Activated CD4-positive, alpha-beta T cell treated with anti-CD3 and anti-CD28 coated beads, Interleukin-2, amount 50 U/mL, for 16 hours (primary cell): ENCODE results near the gene MBD5.

ENCODE experiments used
- DNase-seq: peaks from one replicate; pipeline ENCODE4 v3.0.0-alpha.2; 2020

The MBD5 gene

GRCh38 chr2:148554459-148555247 is 533.8 kb downstream of the MBD5 start:
- no peak for DNase-seq

GRCh38 chr2:148555622-148556294 is 534.9 kb downstream of the MBD5 start:
- no peak for DNase-seq

- no peak for DNase-seq
Measured at GRCh38 chr2:148557844-148558436, 537.0 kb downstream of the MBD5 start.

DNA sequence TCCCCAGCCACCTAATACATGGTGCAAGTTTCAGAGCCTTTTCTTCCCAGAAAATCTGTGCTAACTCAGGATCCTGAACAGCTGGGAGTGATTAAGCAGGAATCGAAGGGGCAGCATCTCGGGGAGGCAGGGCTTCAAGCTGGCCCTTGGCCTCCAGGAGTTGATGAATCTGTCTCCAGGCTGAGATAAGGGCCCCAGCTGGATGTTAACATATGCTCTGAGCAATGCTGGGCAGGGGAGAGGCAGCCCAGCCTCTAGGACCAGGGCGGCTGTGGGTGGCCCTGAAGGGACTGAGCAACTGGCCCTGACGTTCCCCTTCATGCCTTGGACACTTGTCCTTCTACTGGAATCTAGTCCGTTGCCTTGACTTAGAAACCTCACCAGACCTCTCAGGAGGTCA is 539.6 kb downstream of the MBD5 start:
- DNase-seq = no peak

GRCh38 chr2:148561389-148561788 is 540.5 kb downstream of the MBD5 start:
- no peak for DNase-seq

DNA sequence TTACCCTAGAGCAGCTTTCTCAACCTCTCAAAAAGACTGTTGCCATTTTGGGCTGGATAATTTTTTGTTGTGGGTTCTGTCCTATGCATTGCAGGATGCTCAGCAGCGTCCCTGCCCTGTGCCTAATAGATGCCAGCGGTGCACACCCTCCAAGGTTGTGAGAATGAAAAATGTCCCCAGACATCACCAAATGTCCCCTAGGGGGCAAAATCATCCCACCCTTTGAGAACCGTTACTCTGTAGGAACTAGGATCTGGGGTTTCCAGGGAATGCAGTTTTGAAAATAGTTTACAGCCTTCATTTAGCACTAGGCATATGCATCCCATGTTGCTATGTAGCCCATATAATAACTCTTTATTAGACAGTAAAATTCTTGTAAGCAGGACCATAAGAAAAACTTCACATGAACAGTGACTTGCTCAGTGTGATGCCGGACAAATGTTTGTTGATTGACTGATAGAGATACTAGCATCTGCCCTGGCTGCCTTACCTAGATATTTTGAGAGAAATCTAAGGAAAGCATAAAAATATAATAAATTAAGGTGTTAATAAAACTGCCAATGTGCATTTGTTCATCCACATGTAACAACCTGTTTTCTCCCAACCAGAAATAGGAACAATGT is 544.5 kb downstream of the MBD5 start:
- DNase-seq = no peak
